ENCODE data around the gene LGALS9. TPM values are rescaled to one million over a fixed set of nuclear protein-coding genes. Genes with fewer than 3 reads are reported as not detected.
A peak's percentile ranks its signal among the peaks of the same experiment; 100 is the strongest.

Gene LGALS9
- total RNA-seq, 1 experiment from 2014 or later: 0.68 TPM

GRCh38 chr17:27602721-27603420 lies 28.1 kb upstream of the LGALS9 start:
- DNase-seq (ENCODE audit: low read depth): peak; percentile 66

DNA sequence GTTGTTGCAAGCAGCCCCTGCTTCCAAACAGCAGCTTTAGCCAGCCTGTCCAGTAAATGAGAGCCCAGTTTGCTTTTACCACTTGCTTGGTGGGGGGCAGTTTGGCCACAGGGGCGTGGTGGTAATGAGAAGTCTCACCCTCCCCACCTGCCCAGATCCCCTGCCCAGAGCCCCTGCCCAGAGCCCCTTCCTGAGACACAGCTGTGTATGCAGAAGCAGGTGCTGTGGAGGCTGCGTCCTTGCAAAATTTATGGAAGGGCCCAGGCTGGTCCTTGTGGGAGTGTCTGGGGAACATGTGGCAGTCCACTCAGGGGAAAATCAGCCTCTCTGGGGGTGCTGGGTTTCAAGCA lies 27.6 kb upstream of the LGALS9 start:
- DNase-seq (ENCODE audit: low read depth): no peak

DNA sequence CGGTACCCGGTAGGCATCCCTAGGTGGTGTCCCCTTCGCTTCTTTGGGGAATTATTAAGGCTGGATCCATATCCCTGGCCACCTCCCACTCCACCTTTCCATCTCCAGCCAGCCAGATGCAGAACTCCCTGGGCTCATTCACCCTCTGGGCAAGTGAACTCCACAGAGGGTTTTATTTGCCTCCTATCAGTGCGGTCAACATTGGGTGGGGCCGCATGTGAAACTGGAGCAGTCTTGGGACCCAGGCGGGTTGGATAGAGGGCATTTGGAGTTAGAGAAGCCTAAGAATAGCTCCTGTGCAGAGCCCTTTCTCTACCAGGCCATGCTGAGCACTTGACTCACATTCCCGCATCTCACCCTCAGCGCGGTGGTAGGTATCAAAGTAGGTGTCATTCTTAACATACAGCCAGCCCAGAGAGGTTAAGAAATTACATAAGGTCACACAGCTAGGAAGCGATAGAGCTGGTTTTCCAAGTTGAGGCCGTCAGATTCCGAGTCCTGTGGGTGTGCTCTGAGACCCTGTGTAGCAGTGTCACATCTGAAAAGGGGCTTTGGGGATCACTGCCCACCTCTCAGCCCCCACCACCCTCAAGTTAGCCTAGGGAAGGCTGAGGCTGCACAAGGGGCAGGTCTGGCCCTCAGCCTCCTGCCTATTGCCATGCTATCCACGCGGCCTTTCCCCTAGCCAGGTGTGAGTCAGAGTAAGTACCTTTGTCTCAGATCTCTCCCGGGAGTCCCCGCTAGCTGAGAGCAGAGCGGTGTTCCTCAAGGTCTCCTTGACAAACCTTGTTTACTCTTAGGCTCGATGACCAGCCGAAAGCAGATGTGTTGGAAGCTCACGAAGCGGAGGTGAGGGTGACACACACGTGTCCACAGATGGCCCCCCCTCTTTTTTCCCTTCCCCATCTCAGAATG lies 26.9 kb upstream of the LGALS9 start:
- DNase-seq (ENCODE audit: low read depth): no peak

DNA sequence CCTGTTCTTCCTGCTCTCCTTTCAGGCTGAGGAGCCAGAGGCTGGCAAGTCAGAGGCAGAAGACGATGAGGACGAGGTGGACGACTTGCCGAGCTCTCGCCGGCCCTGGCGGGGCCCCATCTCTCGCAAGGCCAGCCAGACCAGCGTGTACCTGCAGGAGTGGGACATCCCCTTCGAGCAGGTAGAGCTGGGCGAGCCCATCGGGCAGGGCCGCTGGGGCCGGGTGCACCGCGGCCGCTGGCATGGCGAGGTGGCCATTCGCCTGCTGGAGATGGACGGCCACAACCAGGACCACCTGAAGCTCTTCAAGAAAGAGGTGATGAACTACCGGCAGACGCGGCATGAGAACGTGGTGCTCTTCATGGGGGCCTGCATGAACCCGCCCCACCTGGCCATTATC lies 25.6 kb upstream of the LGALS9 start:
- no peak for DNase-seq (ENCODE audit: low read depth)

DNA sequence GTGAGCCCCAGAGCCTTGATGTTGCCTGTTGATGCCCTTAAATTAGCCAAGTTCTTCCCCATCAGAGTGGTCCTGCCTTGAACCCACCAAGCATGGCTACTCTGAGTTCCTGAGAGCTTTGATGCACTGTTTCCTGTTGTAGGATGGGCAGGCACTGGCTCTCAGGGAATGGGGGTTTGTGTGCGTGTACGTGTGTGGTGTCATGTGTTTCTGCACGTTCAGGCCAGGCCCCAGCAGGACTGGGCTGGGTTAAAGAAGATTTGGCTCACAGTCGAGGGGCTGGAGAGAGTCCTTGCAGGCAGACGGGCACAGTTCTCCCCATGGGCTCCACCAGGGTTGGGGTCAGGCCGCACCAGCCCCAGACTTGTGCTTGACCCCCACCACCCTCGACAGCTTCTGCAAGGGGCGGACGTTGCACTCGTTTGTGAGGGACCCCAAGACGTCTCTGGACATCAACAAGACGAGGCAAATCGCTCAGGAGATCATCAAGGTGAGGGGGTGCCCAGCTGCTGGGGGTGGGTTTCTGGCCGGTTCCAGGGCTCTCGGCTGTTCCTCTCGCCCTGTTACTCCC lies 23.4 kb upstream of the LGALS9 start:
- DNase-seq (ENCODE audit: low read depth): no peak

DNA sequence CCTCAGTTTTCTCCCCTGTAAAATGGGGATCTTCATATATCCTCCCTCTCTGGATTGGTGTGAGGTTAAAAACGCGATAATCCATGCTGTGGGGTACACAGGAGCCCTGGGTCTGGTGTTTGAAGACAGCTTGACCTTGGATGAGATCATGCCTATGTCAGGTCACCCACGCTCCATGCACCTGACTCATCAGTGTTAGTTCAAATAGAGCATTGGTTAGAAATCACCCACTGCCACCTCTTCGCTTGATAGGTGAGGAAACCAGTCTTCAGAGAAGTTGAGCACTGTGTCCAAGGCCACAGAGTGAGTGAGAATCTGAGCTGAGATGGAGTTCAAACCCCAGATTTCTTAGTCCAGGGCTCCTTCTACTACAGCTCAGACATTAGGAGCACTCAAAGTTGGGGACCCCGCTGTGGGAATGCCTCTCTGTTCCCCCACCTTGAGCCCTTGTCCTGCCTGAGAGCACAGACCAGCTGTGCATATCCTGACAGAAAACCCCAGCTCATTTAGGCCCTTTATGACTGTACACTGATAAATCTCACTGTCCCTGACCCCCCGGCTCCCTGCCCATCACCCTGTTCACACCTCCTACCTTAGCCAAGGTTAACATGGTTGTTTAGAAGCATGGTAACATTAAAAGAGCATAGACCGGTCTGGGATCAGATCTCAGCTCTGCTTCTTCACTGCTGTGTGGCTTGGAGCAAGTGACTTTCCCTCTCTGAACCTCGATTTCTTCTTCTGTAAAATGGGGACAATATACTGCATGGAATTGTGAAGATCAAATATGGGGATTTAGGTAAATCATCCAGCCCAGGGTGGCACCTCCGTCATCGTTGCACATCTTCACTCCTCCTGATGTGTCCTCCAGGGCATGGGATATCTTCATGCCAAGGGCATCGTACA lies 22.4 kb upstream of the LGALS9 start:
- peak; percentile 30 for DNase-seq (ENCODE audit: low read depth)

DNA sequence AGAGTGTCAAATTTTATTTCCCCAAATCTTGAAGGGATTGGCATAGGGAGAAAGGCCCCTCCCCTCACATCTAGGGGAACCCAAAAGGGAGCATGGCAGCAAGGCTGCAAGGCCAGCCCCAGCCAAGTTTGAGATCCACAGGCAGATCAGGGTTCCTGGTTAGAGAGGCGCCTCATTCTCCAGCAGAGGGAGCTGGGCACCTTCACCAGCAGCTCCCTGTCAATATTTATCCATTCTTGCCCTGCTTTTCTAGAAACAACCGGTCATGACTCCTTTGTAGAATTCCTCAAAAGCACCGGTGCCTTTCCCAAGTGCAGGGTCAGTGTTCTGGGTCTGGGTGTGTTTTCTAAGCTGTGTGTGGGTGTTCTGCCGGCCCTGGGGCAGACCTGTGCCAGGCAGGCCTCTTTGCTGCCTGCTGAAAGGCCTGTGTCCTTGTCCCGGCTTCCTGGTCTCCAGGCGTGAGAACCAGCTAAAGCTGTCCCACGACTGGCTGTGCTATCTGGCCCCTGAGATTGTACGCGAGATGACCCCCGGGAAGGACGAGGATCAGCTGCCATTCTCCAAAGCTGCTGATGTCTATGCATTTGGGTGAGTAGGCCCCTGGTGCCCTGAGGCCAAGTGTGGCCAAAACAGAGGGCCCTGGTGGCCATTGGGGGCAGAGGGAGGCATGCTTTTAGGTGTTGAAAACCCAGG lies 21.2 kb upstream of the LGALS9 start:
- peak; percentile 39 for DNase-seq (ENCODE audit: low read depth)

DNA sequence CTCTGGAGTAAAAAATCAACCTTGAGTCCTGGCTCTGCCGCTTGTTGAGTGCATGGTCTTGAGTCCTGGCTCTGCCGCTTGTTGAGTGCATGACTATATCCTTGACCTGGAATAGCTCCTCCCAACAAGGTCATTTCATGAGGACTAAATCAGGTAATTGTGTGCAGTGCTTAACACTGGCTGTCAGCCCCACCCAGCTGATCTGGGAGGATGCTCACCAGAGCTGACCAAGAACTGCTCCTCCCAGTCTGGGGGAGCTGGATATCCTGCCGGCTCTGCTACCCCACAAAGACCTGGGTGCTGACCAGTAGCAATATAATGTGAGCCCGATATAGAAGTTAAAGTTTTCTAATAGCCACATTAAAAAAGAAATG lies 20.7 kb upstream of the LGALS9 start:
- DNase-seq (ENCODE audit: low read depth): no peak

GRCh38 chr17:27612160-27612770 lies 18.7 kb upstream of the LGALS9 start:
- no peak for DNase-seq (ENCODE audit: low read depth)

DNA sequence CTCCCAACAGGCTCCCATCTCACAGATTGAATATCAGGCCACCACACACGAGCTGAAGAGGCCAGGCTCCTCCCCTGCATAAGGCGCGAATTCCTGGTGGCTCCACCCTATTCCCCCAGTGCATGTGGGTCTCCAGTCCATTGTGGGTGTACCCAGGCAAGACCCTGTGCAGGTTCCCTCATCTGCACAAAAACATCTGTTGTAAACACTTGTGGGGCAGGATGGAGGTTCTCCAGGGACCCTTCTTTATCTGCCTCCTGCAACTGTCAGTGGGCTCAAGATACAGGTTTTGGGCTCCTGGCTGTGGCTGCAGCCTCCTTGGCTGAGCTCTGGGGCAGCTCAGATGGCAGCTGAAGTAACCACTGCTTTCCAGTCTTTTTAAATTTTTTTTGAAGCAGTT lies 17.6 kb upstream of the LGALS9 start:
- no peak for DNase-seq (ENCODE audit: low read depth)

DNA sequence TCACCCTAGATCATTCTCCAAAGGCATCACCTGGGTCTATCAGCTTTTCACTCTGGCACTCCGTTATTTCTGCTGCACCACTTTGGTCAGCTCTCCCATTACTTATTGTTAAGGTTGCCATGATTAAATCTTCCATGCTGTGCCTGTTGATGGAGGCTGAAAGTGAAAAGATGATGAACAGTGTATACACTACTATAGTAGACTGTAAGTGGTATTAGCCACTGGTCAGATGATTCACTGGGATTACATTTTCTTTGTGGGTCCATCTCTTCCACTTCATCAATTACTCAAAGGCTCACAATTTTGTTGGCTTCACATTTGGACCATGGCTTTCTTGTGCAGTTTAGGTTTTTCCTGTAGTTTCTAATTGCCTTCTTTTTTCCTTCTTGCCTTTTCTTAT lies 15.9 kb upstream of the LGALS9 start:
- DNase-seq (ENCODE audit: low read depth): no peak

DNA sequence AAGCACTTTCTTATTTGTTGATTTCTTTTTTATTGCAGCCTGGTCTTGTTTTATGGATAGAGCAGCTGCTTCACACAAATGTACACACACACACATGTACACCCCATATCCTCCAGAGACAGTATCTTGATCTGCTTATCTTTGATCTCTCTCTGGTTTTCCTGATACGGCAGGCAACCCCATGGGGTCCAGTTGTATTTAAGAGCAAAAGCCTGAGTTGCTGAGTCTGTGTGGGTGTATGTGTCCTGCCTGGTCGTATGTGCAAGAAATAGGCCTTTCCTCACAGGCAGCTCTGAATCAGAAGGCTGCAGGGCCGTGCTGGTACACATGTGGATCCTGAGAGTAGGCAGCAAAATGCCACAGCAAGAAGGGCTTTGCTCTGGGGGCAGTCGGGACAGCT lies 14.6 kb upstream of the LGALS9 start:
- no peak for DNase-seq (ENCODE audit: low read depth)

- no peak for DNase-seq (ENCODE audit: low read depth)
Observed at GRCh38 chr17:27618417-27618816, 12.6 kb upstream of the LGALS9 start.

- DNase-seq (ENCODE audit: low read depth): no peak
Observed at GRCh38 chr17:27620721-27621120, 10.3 kb upstream of the LGALS9 start.

GRCh38 chr17:27621536-27621935 lies 9.5 kb upstream of the LGALS9 start:
- no peak for DNase-seq (ENCODE audit: low read depth)

DNA sequence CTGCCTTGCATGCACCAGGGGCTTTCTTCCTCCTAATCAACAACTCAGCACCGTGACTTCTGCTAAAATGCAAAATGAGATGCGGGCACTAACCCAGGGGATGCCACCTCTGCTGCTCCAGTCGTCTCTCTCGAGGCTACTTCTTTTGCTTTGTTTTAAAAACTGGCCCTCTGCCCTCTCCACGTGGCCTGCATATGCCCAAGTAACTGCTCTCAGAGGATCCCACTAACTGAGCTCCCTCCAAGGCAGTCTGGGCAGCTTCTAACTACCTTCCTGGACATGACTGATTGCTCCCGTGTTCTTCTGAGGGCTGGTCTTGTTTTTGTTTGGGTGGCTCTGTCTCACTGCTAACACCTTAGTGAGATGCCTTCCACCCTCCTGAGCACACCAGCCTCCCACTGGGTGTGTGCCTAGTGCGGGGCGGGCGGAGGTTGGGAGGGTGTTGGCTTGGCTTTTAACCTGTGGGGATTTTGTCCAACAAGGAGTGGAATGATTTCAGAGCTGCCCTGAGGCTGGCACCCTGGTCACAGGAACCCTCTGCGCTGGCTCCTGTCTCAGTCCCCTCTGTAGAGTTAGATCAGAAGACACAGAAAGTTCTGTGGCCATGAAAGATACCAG lies 8.9 kb upstream of the LGALS9 start:
- no peak for DNase-seq (ENCODE audit: low read depth)

GRCh38 chr17:27622986-27623385 lies 8.0 kb upstream of the LGALS9 start:
- DNase-seq (ENCODE audit: low read depth): no peak

GRCh38 chr17:27623614-27624013 lies 7.4 kb upstream of the LGALS9 start:
- no peak for DNase-seq (ENCODE audit: low read depth)

DNA sequence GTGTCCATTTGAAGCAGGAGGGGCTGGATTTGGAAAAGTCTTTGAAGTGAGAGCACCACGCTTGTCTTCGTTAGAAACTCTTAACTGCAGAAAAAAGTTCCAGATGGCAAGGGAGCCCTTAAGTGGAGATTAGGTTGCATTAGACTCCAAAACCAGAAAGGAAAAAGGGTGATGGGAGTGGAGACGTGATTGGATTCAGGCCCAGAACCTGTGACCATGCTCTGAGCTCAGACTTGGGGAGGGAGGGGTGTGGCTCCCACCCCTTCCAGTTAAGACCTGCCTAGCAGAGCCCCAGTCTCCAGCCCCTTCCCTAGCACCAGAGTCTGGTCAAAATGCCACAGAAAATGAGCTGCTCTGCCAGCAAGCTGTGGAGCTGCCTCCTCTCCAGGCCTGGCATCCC lies 6.4 kb upstream of the LGALS9 start:
- DNase-seq (ENCODE audit: low read depth): no peak

DNA sequence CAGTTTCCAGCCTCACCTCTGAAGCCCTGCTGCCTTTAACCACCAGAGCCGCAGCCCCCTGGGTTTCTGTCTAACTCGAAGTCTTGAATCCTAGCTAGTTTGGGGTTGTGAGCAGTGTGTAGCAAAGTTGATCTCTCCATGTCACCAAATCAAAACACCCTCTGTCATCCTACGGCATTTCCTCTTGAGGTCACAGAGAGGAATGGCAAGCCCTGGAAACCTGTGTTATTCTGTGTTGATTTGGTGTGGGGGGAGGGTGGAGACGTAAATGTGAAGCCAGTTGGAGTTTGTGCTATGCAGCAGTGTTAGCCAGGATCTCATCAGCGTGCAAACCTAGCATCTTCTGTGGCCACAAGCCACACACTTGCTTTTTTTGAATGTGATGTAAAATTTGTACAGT lies 5.1 kb upstream of the LGALS9 start:
- no peak for DNase-seq (ENCODE audit: low read depth)

Measured in HT1080 (cell line).